ENCODE data around the gene SPATA24.
"Not testable (repeated sequence)": the region's sequence is repeated elsewhere in the genome, so short reads cannot be mapped to it uniquely, and the experiment has no call there.

The SPATA24 gene

GRCh38 chr5:139416651-139417050 lies 12.8 kb upstream of the SPATA24 start:
- no peak for DNase-seq (ENCODE audit: low spot score)

GRCh38 chr5:139415869-139416268 lies 12.0 kb upstream of the SPATA24 start:
- no peak for DNase-seq (ENCODE audit: low spot score)

DNA sequence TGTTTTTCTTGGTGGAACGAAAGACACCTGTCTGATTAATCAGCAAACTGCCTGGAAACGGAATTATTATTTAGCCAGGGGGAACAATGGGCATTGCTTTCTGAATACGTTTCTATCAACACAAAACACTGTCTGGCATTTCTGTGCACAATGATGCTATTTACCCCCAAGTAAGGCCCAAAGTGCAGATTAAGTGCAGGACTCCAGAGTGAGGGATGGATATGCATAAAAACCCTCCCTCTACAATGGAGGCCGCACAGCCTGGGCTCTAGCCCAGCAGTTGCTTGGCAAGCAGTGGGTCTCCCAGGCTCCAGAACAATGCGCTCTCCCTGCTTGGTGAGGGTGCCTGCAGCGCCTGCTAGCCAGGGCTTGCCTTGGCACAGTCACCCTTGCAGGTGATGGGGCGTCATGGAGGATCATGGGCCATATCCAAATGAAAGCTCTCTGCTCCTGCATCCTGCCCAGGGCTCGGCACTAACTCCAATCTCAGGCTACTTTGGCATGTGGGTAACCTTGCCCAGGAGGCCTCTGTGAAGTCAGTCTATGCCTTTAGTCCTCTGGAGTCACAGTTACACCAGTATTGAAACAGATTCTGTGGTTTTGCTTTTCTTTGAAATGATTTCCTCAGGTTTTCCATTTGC lies 11.5 kb upstream of the SPATA24 start:
- no peak for DNase-seq (ENCODE audit: low spot score)

DNA sequence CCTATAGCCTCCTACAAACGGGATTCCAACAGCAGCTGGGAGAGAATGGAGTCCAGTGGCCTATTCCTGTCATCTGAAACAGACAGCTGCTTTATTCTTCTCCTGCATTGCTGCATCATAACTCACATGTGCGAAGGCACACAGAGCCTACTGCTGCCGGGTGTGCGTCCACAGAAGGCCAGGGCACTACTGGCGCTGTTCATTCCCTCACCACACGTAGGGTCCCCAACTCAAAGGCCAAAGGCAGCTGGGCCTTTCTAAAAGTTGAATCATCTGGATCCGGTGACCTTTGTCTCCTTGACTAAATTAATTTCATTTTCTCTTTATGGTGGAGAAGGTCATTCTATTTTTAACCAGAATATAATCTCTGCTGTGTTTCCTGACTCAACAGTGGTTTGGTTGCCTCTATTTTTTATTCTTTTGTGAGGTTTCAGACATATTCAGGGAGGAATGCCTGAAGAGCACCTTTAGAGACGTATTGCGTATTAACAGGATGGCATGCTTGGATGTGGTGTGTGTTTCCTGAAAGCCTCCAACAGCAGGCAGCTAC lies 10.8 kb upstream of the SPATA24 start:
- no peak for DNase-seq (ENCODE audit: low spot score)

- no peak for DNase-seq (ENCODE audit: low spot score)
Observed at GRCh38 chr5:139413963-139414362, 10.1 kb upstream of the SPATA24 start.

- no peak for DNase-seq (ENCODE audit: low spot score)
Observed at GRCh38 chr5:139413153-139413552, 9.3 kb upstream of the SPATA24 start.

GRCh38 chr5:139410993-139411828 lies 7.3 kb upstream of the SPATA24 start:
- DNase-seq (ENCODE audit: low spot score), result peak; percentile 39

- no peak for DNase-seq (ENCODE audit: low spot score)
Observed at GRCh38 chr5:139410121-139410992, 6.5 kb upstream of the SPATA24 start.

- not testable (repeated sequence) for DNase-seq (ENCODE audit: low spot score)
Observed at GRCh38 chr5:139409116-139409515, 5.2 kb upstream of the SPATA24 start.

DNA sequence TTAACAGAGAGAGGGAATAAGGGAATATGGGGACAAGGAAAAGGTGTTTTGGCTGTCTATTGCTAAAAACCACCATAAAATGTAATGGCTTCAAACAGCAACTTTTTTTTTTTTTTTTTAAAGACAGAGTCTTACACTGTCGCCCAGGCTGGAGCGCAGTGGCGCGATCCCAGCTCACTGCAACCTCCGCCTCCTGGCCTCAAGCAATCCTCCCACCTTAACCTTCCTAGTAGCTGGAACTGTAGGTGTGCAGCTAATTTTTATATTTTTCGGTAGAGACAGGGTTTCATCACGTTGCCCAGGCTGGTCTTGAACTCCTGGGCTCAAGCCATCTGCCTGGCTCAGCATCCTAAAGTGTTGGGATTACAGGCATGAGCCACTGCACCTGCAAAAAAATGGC lies 4.3 kb upstream of the SPATA24 start:
- DNase-seq (ENCODE audit: low spot score), result no peak

GRCh38 chr5:139407517-139407916 lies 3.6 kb upstream of the SPATA24 start:
- DNase-seq (ENCODE audit: low spot score), result no peak

- no peak for DNase-seq (ENCODE audit: low spot score)
Observed at GRCh38 chr5:139406963-139407362, 3.1 kb upstream of the SPATA24 start.

DNA sequence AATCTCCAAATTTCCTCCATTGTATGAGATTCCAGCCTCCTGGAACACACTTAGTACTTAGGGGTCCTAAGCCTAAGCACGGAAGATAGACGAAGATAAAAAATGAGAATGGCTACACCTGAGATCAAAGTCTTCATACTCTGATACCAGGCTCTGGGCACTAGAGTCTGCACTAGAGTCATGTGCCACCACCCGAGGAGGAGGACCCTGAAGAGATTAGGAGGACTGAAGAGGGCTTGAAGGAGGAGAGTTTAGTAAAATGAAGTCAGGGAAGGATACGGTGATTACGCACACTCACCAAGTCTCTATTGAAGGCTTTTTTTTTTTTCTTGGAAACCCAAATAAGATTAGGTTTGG lies 573 bp upstream of the SPATA24 start:
- no peak for DNase-seq (ENCODE audit: low spot score)

- no peak for DNase-seq (ENCODE audit: low spot score)
Observed at GRCh38 chr5:139403418-139403786, 487 bp downstream of the SPATA24 start.

- DNase-seq (ENCODE audit: low spot score), result no peak
Observed at GRCh38 chr5:139402561-139403158, 1.2 kb downstream of the SPATA24 start.

DNA sequence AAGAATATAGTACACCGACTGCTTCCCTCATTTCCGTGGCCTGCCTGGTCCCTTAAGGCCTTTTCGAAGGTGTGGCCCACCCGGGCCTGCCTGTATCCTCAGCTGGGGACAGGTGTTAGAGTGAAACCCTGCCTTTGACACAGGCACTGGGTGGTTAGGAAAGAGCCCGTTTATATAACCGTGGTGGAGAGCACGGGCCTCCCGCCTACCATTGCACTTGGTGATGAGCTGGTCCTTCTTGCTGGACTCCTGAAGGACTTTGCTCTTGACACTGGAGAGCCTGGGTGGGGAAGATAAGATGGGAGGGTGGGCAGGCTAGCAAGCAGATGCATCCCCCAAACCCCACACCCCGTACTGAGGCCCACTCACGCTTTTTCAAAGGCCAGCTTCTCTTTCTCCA lies 2.3 kb downstream of the SPATA24 start:
- no peak for DNase-seq (ENCODE audit: low spot score)

DNA sequence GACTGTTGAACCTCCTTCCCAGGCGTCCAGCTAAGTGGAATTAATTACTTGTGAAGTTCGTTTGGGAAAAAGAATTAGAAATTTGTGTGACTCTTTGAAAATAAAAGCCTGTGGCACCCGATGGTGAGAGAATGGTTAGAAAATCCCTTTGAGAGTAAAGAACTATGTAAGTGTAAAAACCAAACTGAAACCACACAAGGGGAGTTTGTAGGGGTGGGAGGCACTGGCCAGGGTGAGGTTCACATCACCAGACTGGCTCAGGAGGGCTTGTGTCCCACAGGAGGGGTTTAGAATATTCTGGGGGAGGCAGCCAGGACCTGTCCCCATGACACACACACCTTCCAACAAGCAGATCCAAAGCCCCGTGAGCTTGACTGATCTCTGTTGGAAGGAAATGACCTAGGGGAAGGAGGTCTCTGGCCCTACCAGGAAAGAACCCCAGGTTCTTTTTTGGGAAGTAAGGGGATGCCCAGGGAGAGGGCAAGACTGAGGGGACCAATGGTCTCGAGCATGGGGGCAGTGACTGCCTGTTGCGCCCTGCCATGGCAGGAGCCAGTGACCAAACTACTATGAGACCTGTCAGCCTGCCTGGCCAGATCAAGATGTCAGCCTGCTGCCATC lies 4.3 kb downstream of the SPATA24 start:
- DNase-seq (ENCODE audit: low spot score), result no peak

GRCh38 chr5:139397921-139398320 lies 6.0 kb downstream of the SPATA24 start:
- DNase-seq (ENCODE audit: low spot score), result no peak

DNA sequence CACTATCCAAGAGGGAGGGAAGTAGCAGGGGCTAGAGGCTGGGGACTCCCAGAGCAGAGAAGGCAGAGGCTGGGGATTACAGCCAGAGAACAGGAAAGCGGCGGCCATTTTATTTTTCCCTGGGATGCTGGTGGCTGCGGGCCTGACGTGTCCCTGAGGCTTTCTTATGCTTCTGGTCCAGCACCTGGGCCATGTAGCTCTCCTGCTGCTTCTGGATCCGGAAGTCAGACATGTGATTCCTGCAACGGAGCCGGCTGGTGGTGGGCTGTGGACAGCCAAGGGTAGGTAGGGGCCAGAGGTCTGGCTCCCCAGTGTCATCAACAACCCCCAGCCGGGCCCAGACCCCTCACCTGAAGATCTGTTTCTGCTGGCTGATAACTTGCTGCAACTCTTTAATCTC lies 7.2 kb downstream of the SPATA24 start:
- no peak for DNase-seq (ENCODE audit: low spot score)

GRCh38 chr5:139395844-139396640 lies 7.8 kb downstream of the SPATA24 start:
- DNase-seq (ENCODE audit: low spot score), result no peak

Data from GM03348 (cell line).